HUDEP-2 (cell line): Measurements from ENCODE around the gene PSMA7.
"Not testable (repeated sequence)": the region's sequence is repeated elsewhere in the genome, so short reads cannot be mapped to it uniquely, and the experiment has no call there.

Experiments used
- DNase-seq, 76 experiments: peaks; one replicate each; lab custom pipeline; 2025; ENCODE audit not compliant: unreplicated experiment in 76 of 76; lab: John Stamatoyannopoulos, UW

The PSMA7 gene

GRCh38 chr20:62121776-62122653, 21.2 kb downstream of the PSMA7 start, which contains the start of gene LSM14B:
LSM14B (plus strand) TSS chr20:62122475; CDS start chr20:62122667, 192 bp downstream.
- DNase-seq, result peak in 75 of 76 experiments; percentile 60 to 98 (median 94)

GRCh38 chr20:62120990-62121775, 22.0 kb downstream of the PSMA7 start:
- DNase-seq, result peak in 43 of 76 experiments; percentile 9 to 72 (median 48)

GRCh38 chr20:62120365-62120762, 22.8 kb downstream of the PSMA7 start:
- no peak for DNase-seq

GRCh38 chr20:62119591-62120364, 23.4 kb downstream of the PSMA7 start:
- DNase-seq, result no peak

- no peak for DNase-seq
Observed at GRCh38 chr20:62119115-62119514, 24.1 kb downstream of the PSMA7 start.

GRCh38 chr20:62118113-62119043, 24.8 kb downstream of the PSMA7 start:
- no peak for DNase-seq

- no peak for DNase-seq
Observed at GRCh38 chr20:62117658-62118057, 25.5 kb downstream of the PSMA7 start.

GRCh38 chr20:62117362-62117646, 25.9 kb downstream of the PSMA7 start:
- no peak for DNase-seq

GRCh38 chr20:62116558-62117361, 26.4 kb downstream of the PSMA7 start:
- no peak for DNase-seq

- DNase-seq, result not testable (repeated sequence)
Observed at GRCh38 chr20:62115800-62116407, 27.3 kb downstream of the PSMA7 start.

- DNase-seq, result no peak
Observed at GRCh38 chr20:62114894-62115293, 28.3 kb downstream of the PSMA7 start.

- DNase-seq, result no peak
Observed at GRCh38 chr20:62112368-62112767, 30.8 kb downstream of the PSMA7 start.

GRCh38 chr20:62111148-62111547, 32.0 kb downstream of the PSMA7 start:
- DNase-seq, result peak in 1 of 76 experiments; percentile 5

- no peak for DNase-seq
Observed at GRCh38 chr20:62105592-62105991, 37.6 kb downstream of the PSMA7 start.

- DNase-seq, result no peak
Observed at GRCh38 chr20:62104791-62105345, 38.3 kb downstream of the PSMA7 start.

- DNase-seq, result no peak
Observed at GRCh38 chr20:62104234-62104789, 38.9 kb downstream of the PSMA7 start.

GRCh38 chr20:62103508-62104233, 39.5 kb downstream of the PSMA7 start:
- DNase-seq, result no peak
